ENCODE data around the gene KNTC1. TPM values are rescaled to one million over a fixed set of nuclear protein-coding genes. Genes with fewer than 3 reads are reported as not detected.

Gene KNTC1
- total and polyA plus RNA-seq, 2 of the 8 experiments (the other 6 are each of a cell fraction or from before 2014, with no cell fraction given), result 52.7 to 80.2 TPM

DNA sequence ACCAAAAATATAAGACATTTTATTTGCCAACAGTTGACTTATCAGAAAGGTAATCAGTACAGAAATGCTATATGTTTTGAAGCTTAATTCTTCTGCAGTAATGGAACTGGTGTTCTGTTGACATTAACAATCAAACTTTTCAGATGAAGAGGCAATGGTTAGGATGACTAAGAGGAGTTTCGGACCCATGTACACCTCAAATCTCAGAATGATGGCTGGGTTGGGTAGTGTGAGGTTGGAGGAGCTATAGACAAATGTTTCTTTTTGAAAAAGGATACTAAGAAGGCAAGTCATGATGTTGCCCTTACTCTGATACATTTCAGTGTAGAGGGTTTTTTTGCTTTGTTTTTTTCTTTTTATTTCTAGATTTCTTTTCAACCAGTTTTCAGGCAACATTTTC lies 66.9 kb downstream of the KNTC1 start (continued):
- TF ChIP-seq, protein P1, sequence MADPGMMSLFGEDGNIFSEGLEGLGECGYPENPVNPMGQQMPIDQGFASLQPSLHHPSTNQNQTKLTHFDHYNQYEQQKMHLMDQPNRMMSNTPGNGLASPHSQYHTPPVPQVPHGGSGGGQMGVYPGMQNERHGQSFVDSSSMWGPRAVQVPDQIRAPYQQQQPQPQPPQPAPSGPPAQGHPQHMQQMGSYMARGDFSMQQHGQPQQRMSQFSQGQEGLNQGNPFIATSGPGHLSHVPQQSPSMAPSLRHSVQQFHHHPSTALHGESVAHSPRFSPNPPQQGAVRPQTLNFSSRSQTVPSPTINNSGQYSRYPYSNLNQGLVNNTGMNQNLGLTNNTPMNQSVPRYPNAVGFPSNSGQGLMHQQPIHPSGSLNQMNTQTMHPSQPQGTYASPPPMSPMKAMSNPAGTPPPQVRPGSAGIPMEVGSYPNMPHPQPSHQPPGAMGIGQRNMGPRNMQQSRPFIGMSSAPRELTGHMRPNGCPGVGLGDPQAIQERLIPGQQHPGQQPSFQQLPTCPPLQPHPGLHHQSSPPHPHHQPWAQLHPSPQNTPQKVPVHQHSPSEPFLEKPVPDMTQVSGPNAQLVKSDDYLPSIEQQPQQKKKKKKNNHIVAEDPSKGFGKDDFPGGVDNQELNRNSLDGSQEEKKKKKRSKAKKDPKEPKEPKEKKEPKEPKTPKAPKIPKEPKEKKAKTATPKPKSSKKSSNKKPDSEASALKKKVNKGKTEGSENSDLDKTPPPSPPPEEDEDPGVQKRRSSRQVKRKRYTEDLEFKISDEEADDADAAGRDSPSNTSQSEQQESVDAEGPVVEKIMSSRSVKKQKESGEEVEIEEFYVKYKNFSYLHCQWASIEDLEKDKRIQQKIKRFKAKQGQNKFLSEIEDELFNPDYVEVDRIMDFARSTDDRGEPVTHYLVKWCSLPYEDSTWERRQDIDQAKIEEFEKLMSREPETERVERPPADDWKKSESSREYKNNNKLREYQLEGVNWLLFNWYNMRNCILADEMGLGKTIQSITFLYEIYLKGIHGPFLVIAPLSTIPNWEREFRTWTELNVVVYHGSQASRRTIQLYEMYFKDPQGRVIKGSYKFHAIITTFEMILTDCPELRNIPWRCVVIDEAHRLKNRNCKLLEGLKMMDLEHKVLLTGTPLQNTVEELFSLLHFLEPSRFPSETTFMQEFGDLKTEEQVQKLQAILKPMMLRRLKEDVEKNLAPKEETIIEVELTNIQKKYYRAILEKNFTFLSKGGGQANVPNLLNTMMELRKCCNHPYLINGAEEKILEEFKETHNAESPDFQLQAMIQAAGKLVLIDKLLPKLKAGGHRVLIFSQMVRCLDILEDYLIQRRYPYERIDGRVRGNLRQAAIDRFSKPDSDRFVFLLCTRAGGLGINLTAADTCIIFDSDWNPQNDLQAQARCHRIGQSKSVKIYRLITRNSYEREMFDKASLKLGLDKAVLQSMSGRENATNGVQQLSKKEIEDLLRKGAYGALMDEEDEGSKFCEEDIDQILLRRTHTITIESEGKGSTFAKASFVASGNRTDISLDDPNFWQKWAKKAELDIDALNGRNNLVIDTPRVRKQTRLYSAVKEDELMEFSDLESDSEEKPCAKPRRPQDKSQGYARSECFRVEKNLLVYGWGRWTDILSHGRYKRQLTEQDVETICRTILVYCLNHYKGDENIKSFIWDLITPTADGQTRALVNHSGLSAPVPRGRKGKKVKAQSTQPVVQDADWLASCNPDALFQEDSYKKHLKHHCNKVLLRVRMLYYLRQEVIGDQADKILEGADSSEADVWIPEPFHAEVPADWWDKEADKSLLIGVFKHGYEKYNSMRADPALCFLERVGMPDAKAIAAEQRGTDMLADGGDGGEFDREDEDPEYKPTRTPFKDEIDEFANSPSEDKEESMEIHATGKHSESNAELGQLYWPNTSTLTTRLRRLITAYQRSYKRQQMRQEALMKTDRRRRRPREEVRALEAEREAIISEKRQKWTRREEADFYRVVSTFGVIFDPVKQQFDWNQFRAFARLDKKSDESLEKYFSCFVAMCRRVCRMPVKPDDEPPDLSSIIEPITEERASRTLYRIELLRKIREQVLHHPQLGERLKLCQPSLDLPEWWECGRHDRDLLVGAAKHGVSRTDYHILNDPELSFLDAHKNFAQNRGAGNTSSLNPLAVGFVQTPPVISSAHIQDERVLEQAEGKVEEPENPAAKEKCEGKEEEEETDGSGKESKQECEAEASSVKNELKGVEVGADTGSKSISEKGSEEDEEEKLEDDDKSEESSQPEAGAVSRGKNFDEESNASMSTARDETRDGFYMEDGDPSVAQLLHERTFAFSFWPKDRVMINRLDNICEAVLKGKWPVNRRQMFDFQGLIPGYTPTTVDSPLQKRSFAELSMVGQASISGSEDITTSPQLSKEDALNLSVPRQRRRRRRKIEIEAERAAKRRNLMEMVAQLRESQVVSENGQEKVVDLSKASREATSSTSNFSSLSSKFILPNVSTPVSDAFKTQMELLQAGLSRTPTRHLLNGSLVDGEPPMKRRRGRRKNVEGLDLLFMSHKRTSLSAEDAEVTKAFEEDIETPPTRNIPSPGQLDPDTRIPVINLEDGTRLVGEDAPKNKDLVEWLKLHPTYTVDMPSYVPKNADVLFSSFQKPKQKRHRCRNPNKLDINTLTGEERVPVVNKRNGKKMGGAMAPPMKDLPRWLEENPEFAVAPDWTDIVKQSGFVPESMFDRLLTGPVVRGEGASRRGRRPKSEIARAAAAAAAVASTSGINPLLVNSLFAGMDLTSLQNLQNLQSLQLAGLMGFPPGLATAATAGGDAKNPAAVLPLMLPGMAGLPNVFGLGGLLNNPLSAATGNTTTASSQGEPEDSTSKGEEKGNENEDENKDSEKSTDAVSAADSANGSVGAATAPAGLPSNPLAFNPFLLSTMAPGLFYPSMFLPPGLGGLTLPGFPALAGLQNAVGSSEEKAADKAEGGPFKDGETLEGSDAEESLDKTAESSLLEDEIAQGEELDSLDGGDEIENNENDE (IDR thresholded peaks at IDR 0.05; ENCODE audit: insufficient replicate concordance, low read length), result no peak
- TF ChIP-seq SAP30 (IDR thresholded peaks at IDR 0.05; ENCODE audit: insufficient read depth, insufficient replicate concordance, low read length) (no peak), TEAD4 (IDR thresholded peaks at IDR 0.05; ENCODE audit: low read depth, low read length) (no peak), KDM1A (IDR thresholded peaks at IDR 0.05; ENCODE audit: borderline replicate concordance, low read length) (no peak), NRF1 (IDR thresholded peaks at IDR 0.05; ENCODE audit: low read depth, low read length) (no peak)
